ENCODE measurements around the gene LBHD2.

The LBHD2 gene

DNA sequence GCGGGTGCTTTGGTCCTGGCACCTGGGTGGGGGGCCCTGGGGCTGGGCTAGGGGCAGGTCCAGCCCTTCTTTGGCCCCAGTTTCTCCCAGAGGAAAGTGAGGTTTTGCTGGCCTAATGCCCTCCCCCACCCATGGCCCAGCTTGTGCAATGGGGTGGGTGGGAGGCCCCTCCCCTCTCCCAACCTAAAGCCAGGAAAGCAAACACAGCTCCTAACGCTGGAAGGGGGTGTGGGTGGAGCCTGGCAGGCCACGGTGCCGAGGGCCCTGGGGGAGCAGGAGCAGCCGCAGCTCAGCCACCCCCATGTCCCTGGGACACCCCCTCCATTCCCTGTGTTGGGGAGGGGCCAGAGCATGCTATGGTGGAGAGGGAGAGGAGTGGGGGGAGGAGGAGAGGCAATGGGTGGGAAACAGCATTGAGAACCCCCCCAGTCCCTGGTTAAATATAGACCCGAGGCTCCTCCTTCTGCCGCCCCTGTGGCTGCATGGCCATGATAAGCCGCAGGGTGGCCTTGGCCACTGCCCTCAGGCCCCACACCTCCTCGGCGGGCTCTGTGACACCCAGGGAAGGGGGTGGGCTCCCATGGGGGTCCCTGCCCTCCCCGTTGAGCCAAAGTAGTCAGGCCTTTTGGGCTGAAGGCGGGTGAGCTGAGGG lies 15.2 kb downstream of the LBHD2 start:
- no peaks in the 10 kb centered on the region for H3K36me3 ChIP-seq (ENCODE audit: insufficient read depth, low read length)
- H3K9me3 ChIP-seq (ENCODE audit: low read depth, low read length): no peaks in the 10 kb centered on the region
- no peak for DNase-seq (ENCODE audit: low read depth, low spot score)
- no peak overlapping the region for H3K27ac ChIP-seq
- H3K9ac ChIP-seq (ENCODE audit: insufficient read length): peak overlapping the region; percentile 30
- H3K4me3 ChIP-seq: peak overlapping the region; percentile 19
- TF ChIP-seq POLR2AphosphoS5 (IDR thresholded peaks at IDR 0.05; ENCODE audit: borderline replicate concordance, low read depth, low read length): no peak
- TF ChIP-seq EZH2 (IDR thresholded peaks at IDR 0.05): no peak
- TF ChIP-seq FOXP2 (optimal IDR thresholded peaks at IDR 0.05; ENCODE audit: control extremely low read depth, extremely low read length, insufficient read depth): peak; percentile 51

DNA sequence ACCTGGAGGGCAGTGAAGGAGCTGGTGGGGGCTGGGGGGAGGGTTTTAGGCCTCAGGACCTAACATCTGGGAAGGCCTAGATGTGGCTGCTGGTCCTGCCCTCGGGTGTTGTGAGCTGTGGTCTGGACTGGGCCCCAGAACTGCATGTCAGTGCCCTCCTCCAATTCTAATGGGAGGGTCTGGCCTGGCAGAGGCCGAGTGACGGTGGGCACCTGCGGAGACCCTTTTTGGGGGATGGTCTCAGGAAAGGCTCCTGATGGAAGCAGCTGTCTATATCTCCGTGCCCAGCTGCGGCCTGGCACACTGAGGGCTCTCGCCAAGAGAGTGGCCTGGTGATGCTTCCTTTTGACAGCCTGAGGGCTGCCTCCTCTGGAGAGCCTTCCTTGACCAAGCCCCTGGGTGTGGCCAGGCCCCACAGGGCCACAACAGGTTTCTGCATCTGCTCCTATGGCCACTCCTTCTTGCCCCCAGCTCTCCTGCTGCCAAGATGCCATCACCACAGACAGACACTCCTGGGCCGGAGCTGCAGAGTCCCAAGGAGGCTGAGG lies 15.8 kb downstream of the LBHD2 start:
- DNase-seq (ENCODE audit: low read depth, low spot score): no peak
- no peak for TF ChIP-seq FOXP2 (optimal IDR thresholded peaks at IDR 0.05; ENCODE audit: control extremely low read depth, extremely low read length, insufficient read depth)
- no peak for TF ChIP-seq POLR2AphosphoS5 (IDR thresholded peaks at IDR 0.05; ENCODE audit: borderline replicate concordance, low read depth, low read length)
- no peak for TF ChIP-seq EZH2 (IDR thresholded peaks at IDR 0.05)
- Histone ChIP-seq H3K9me3 (ENCODE audit: low read depth, low read length) (no peaks in the 10 kb centered on the region), H3K27ac (no peak overlapping the region), H3K4me3 (no peak overlapping the region), H3K9ac (ENCODE audit: insufficient read length) (no peak overlapping the region), H3K36me3 (ENCODE audit: insufficient read depth, low read length) (no peaks in the 10 kb centered on the region)

DNA sequence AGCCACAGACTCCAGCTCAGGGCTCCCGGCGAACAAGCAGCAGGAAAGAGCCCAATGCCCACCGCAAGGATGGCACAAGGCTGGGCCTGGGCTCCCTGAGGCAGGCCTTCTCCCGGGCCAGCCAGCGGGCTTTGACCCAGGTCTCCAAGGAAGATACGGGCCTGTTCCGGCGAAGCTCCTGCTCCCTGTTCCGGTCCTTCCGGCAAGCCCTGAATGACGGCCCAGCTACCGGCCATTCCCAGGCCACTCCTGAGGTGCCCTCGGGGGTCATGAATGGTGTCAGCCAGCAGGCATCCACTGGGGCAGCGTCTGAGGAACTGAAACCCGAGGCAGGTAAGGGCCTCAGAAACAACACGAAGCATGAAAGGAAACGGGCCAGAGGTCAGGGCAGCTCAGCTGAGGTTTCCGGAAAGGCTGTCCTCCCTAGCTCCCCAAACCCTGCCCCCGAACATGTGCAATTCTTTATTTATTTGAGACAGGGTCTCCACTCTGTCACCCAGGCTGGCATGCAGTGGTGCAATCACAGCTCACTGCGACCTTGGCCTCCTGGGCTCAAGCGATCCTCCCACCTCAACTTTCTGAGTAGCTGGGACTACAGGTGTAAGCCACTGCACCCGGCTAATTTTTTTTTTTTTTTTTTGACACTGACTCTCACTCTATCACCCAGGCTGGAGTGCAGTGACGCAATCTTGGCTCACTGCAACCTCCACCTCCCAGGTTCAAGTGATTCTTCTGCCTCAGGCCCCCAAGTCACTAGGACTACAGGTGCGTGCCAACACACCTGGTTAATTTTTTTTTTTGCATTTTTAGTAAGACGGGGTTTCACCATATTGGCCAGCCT lies 16.5 kb downstream of the LBHD2 start:
- no peak overlapping the region for H3K4me3 ChIP-seq
- no peak overlapping the region for H3K27ac ChIP-seq
- no peaks in the 10 kb centered on the region for H3K9me3 ChIP-seq (ENCODE audit: low read depth, low read length)
- H3K36me3 ChIP-seq (ENCODE audit: insufficient read depth, low read length): no peaks in the 10 kb centered on the region
- H3K9ac ChIP-seq (ENCODE audit: insufficient read length): no peak overlapping the region
- no peak for TF ChIP-seq FOXP2 (optimal IDR thresholded peaks at IDR 0.05; ENCODE audit: control extremely low read depth, extremely low read length, insufficient read depth)
- TF ChIP-seq POLR2AphosphoS5 (IDR thresholded peaks at IDR 0.05; ENCODE audit: borderline replicate concordance, low read depth, low read length): no peak
- TF ChIP-seq EZH2 (IDR thresholded peaks at IDR 0.05): no peak
- DNase-seq (ENCODE audit: low read depth, low spot score): no peak

DNA sequence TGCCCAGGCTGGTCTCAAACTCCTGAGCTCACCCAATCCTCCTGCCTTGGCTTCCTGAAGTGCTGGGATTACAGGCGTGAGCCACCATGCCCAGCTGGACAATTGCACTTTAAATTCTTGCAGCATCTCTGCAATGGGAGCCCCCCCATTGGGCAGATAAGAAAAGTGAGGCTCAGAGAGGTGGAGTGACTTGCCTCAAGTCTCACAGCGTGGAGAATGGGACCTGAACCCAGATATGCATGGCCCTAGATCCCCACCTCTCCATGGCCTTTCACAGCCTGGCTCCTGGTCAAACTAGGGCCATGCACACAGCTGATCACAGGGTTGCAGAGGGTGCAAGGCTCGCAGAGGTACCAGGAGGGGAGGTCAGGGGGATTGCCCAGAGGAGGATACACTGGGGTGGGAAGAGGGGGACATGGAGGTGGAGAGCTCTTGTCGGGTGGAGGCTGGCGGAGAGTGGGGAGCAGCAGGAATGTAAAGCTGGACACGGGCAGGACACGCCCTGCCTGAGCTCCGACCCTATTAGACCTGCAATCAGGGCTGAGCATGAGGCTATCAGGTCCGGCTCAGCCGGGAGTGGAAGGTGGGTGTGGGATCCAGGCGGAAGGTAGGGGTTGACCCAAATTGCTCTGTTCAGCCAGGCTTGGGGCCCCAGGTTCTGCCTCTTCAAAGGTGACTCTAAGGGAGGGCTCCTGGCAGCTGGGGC lies 17.4 kb downstream of the LBHD2 start:
- Histone ChIP-seq H3K9me3 (ENCODE audit: low read depth, low read length) (no peaks in the 10 kb centered on the region), H3K36me3 (ENCODE audit: insufficient read depth, low read length) (no peaks in the 10 kb centered on the region), H3K27ac (no peak overlapping the region), H3K9ac (ENCODE audit: insufficient read length) (no peak overlapping the region), H3K4me3 (no peak overlapping the region)
- DNase-seq (ENCODE audit: low read depth, low spot score): no peak
- no peak for TF ChIP-seq EZH2 (IDR thresholded peaks at IDR 0.05)
- TF ChIP-seq POLR2AphosphoS5 (IDR thresholded peaks at IDR 0.05; ENCODE audit: borderline replicate concordance, low read depth, low read length): no peak
- no peak for TF ChIP-seq FOXP2 (optimal IDR thresholded peaks at IDR 0.05; ENCODE audit: control extremely low read depth, extremely low read length, insufficient read depth)

DNA sequence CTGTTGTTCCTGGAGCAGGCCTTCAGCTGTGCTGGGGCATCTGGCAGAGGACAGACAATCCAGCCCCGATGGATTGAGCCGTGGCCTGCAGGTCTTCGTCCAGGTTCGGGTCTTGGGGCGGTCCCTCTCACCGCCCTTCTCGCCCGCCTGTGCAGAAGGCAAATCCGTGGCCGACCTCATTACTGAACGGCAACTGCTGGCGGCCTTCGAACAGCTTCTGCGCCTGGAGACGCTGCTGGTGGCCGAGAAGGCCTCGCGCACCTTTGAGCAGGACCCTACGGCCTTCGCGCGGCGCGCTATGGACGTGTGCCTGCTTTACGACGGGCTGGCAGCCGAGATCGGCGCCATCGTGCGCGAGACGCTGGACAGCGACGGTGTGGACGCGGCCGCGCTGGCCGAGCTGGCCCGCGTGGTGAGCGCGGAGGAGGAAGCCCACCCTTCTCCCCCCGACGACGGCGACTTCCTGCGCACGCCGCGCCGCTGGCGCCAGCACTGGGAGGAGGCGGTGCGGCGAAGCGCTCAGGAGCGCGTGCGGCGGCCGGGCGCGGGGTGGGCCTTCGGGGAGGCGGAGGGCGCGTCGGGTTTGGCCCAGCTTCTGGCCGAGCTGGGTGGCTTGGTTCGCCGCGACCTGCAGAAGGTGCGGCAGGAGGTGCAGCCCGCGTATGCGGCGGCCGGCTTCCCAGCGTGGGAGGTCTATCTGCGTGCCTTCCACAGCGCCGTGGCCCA lies 18.1 kb downstream of the LBHD2 start:
- no peaks in the 10 kb centered on the region for H3K9me3 ChIP-seq (ENCODE audit: low read depth, low read length)
- DNase-seq (ENCODE audit: low read depth, low spot score): no peak
- no peak overlapping the region for H3K27ac ChIP-seq
- H3K4me3 ChIP-seq: no peak overlapping the region
- no peaks in the 10 kb centered on the region for H3K36me3 ChIP-seq (ENCODE audit: insufficient read depth, low read length)
- H3K9ac ChIP-seq (ENCODE audit: insufficient read length): no peak overlapping the region
- no peak for TF ChIP-seq POLR2AphosphoS5 (IDR thresholded peaks at IDR 0.05; ENCODE audit: borderline replicate concordance, low read depth, low read length)
- no peak for TF ChIP-seq FOXP2 (optimal IDR thresholded peaks at IDR 0.05; ENCODE audit: control extremely low read depth, extremely low read length, insufficient read depth)
- no peak for TF ChIP-seq EZH2 (IDR thresholded peaks at IDR 0.05)

DNA sequence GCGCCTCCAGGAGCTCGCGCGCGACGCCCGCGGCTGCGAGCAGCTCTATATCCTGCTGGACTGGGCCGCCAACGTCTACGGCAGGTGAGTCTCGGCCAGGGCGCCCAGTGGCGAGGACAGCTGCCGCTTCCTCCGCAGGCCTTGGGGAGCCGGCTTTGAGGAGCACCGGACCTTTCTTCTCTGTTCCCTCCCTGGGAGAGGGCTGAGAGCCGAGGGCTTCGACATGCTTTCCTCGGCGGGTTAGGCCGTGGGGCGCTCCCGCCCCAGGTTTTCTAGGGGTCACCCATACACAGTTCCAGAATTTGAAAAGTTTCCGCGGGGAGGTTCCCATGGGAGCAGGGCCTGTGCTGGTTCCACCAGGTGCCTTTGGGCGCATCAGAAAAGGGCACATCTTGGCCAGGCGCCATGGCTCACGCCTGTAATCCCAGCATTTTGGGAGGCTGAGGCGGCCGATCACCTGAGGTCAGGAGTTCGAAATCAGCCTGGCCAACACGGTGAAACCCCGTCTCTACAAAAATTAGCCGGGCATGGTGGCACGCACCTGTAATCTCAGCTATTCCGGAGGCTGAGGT lies 18.8 kb downstream of the LBHD2 start:
- TF ChIP-seq POLR2AphosphoS5 (IDR thresholded peaks at IDR 0.05; ENCODE audit: borderline replicate concordance, low read depth, low read length) (no peak), EZH2 (IDR thresholded peaks at IDR 0.05) (no peak), FOXP2 (optimal IDR thresholded peaks at IDR 0.05; ENCODE audit: control extremely low read depth, extremely low read length, insufficient read depth) (no peak)
- Histone ChIP-seq H3K9me3 (ENCODE audit: low read depth, low read length) (no peaks in the 10 kb centered on the region), H3K9ac (ENCODE audit: insufficient read length) (no peak overlapping the region), H3K36me3 (ENCODE audit: insufficient read depth, low read length) (no peaks in the 10 kb centered on the region), H3K4me3 (no peak overlapping the region), H3K27ac (no peak overlapping the region)
- no peak for DNase-seq (ENCODE audit: low read depth, low spot score)

DNA sequence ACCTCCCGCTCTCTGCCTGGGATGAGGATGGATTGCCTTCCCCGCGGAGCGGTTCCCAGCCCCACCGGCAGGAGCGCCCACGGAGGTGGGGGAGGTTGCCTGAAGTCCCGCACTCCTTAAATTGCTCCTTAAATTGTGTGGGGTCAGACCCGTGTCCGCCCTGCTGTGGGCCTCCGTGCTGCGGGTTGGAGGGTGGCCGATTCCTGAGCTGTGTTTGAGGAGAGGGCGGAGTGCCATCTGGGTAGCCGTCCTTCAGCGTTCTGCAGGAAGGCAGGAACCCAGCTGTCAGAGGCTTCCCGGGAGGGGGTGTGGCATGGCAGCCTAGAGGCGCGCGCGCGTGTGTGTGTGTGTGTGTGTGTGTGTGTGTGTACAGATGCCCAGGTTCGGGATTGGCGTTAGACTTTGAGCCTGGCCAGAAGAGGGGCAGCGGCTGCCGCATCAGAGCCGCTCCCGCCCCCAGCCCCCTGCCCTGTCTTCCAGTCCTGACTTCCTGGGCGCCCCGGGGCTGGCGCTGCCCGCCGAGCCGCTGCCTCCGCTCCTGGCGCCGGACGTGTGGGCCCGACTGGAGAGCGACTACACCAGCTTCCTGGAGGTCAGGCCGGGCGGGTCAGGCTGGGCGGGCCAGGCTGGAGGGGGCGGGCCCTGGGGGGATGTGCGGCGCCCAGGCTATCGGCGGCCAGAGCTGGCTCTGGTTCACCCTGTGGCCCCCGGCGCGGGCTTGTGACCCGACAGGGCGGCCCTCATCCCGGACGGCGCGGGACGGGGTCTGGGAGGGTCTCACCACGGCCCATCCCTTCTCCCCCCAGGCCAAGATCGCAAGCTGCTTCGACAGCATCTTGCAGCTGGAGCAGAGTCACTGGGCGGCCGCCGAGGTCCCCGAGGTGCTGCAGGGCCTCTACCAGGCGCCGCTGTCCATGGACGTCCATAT lies 19.7 kb downstream of the LBHD2 start:
- H3K36me3 ChIP-seq (ENCODE audit: insufficient read depth, low read length): no peaks in the 10 kb centered on the region
- no peak for TF ChIP-seq POLR2AphosphoS5 (IDR thresholded peaks at IDR 0.05; ENCODE audit: borderline replicate concordance, low read depth, low read length)
- no peak for TF ChIP-seq EZH2 (IDR thresholded peaks at IDR 0.05)
- TF ChIP-seq FOXP2 (optimal IDR thresholded peaks at IDR 0.05; ENCODE audit: control extremely low read depth, extremely low read length, insufficient read depth): no peak
- no peaks in the 10 kb centered on the region for H3K9me3 ChIP-seq (ENCODE audit: low read depth, low read length)
- DNase-seq (ENCODE audit: low read depth, low spot score): no peak
- H3K9ac ChIP-seq (ENCODE audit: insufficient read length): no peak overlapping the region
- H3K27ac ChIP-seq: no peak overlapping the region
- H3K4me3 ChIP-seq: peak overlapping the region; percentile 69
